ENCODE measurements around the gene TGFBR2. TPM values are rescaled to one million over a fixed set of nuclear protein-coding genes. Genes with fewer than 3 reads are reported as not detected.

The TGFBR2 gene
- total and polyA plus RNA-seq, 2 of the 13 experiments (the other 11 are each of a cell fraction or from before 2014, with no cell fraction given) = 82.2 to 187 TPM

DNA sequence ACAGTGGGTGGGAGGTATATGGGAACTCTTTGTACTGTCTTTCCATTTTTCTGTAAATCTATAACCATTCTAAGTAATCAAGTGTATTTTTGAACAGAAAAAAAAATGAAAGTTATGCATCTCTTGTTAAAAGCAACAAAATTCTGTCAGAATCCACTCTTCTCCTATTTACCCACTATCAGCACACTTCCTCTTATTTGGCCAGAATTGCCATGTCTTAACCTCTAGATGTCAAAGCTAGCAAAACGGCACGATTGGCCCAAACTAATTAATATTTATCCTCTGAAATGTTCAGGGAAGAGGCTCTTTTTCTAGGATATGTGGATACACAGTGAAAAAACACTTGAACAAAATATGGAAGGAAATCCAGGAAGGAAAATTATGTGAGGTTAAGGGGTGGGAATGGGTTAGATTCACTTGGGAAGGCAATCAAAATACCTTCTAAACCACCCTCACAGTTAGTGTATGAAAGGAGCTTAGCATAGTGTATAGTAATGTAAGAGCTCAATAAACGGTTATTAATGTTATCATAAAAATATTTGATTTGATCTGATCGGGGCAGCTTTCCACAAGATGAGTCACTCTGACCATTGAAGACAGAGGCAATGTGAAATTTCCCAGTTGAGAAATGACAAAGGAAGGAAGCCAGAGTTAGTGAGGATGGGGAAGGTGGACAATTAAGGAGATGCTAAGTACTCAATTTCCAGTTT, 20.1 kb upstream of the TGFBR2 start (continued):
- TF ChIP-seq, protein P1, sequence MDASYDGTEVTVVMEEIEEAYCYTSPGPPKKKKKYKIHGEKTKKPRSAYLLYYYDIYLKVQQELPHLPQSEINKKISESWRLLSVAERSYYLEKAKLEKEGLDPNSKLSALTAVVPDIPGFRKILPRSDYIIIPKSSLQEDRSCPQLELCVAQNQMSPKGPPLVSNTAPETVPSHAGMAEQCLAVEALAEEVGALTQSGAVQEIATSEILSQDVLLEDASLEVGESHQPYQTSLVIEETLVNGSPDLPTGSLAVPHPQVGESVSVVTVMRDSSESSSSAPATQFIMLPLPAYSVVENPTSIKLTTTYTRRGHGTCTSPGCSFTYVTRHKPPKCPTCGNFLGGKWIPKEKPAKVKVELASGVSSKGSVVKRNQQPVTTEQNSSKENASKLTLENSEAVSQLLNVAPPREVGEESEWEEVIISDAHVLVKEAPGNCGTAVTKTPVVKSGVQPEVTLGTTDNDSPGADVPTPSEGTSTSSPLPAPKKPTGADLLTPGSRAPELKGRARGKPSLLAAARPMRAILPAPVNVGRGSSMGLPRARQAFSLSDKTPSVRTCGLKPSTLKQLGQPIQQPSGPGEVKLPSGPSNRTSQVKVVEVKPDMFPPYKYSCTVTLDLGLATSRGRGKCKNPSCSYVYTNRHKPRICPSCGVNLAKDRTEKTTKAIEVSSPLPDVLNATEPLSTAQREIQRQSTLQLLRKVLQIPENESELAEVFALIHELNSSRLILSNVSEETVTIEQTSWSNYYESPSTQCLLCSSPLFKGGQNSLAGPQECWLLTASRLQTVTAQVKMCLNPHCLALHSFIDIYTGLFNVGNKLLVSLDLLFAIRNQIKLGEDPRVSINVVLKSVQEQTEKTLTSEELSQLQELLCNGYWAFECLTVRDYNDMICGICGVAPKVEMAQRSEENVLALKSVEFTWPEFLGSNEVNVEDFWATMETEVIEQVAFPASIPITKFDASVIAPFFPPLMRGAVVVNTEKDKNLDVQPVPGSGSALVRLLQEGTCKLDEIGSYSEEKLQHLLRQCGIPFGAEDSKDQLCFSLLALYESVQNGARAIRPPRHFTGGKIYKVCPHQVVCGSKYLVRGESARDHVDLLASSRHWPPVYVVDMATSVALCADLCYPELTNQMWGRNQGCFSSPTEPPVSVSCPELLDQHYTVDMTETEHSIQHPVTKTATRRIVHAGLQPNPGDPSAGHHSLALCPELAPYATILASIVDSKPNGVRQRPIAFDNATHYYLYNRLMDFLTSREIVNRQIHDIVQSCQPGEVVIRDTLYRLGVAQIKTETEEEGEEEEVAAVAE (CRISPR knock-in tag; IDR thresholded peaks at IDR 0.05; ENCODE audit: borderline replicate concordance) = no peak
- TF ChIP-seq SIN3A (IDR thresholded peaks at IDR 0.05; ENCODE audit: borderline replicate concordance, low read depth, low read length) = no peak
- no peak for TF ChIP-seq ZNF672 (CRISPR knock-in tag; IDR thresholded peaks at IDR 0.05)

DNA sequence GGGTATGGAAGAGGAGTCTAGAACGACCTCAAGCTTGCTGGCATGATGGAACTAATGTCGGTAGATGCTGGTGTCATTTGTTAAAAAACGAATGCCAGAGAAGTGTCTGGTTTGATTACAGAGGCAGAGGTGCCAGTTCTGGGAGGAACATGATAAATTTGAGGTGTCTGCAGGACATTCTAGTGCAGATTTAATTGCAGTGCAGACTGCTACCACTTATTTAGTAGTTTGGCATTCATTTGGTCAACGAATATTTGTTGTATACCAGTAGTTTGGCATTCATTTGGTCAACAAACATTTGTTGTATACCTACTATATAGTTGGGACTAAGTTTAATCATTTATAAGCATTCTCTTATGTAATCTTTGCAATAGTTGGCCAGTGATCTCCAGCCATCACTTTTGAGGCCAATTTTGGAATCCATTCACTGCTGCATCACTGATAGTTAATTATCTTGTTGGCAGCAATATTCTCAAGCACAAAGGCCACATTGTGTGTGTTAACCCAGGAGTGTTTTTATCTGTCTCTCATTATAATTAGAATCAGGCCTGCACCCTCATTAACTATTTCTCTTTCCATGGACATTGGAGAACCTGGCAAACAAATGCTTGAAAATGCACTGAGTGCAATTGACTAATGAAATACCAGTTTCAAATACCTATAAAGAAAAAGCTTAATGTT, 19.5 kb upstream of the TGFBR2 start:
- no peaks in the 10 kb centered on the region for H3K27me3 ChIP-seq (ENCODE audit: control insufficient read depth in 1 of 2, insufficient read depth in 2 of 2, low read length in 2 of 2)
- no peak overlapping the region for H3K9ac ChIP-seq (ENCODE audit: insufficient read depth, low read depth, low read length)
- no peak overlapping the region for H2AFZ ChIP-seq (ENCODE audit: low read length)
- no peaks in the 10 kb centered on the region for H4K20me1 ChIP-seq (ENCODE audit: insufficient read depth, low read length)
- no peak overlapping the region for H3K4me2 ChIP-seq (ENCODE audit: low read depth, low read length)
- no peaks in the 10 kb centered on the region for H3K9me3 ChIP-seq (ENCODE audit: low read length)
- H3K36me3 ChIP-seq (replicated peaks in 1 of 2; ENCODE audit: control insufficient read depth in 1 of 2, insufficient read depth in 2 of 2, low read length in 2 of 2) = no peaks in the 10 kb centered on the region
- no peak for DNase-seq (ENCODE audit: low spot score)
- ChIA-PET CTCF (ENCODE audit: low intra/inter-chr PET ratio, low total read pairs) (no interaction called here), POLR2A (no interaction called here)
- intact Hi-C loops (cut with micrococcal nuclease; ENCODE audit: unreplicated experiment) (no loop called here), in situ Hi-C loops (cut with HindIII; ENCODE audit: extremely low pct_ligation_motif_present, low pct_unique_long_range_greater_than_20kb) (no loop called here)
- H3K4me3 ChIP-seq (replicated peaks in 1 of 3; ENCODE audit: insufficient read depth in 1 of 3, low read depth in 2 of 3, low read length in 3 of 3) = no peak overlapping the region
- no TSS peak for BruUV-seq (replicated peaks)
- TF ChIP-seq ZNF251 (CRISPR knock-in tag; IDR thresholded peaks at IDR 0.05) (no peak), ZNF225 (CRISPR knock-in tag; IDR thresholded peaks at IDR 0.05) (no peak), POLR2AphosphoS2 (IDR thresholded peaks at IDR 0.05; ENCODE audit: low read depth, low read length) (no peak)
- 90% methylated on average over 4 of the region's 4 CpGs for WGBS (ENCODE audit: low lambda C conversion rate)
- no peaks in the 10 kb centered on the region for H3K79me2 ChIP-seq (ENCODE audit: insufficient read depth, low read length)
- ATAC-seq = no peak
- peaks cover 42% of the 10 kb centered on the region for H3K4me1 ChIP-seq (ENCODE audit: insufficient read depth, low read length)
- no peak overlapping the region for H3K27ac ChIP-seq (ENCODE audit: extremely low read length, insufficient read depth, low read length)
- no peak for FAIRE-seq

Measured in HepG2 (cell line).